Naive B cell (primary cell): ENCODE measurements around the gene CPA4. TPM values are rescaled to one million over a fixed set of nuclear protein-coding genes. Genes with fewer than 3 reads are reported as not detected.
"Not testable (repeated sequence)": the region's sequence is repeated elsewhere in the genome, so short reads cannot be mapped to it uniquely, and the experiment has no call there.

Experiments
- ATAC-seq, 2 donors: fragments of 150-1000 bp; cut with Tn5 transposase; 2 replicates each; pipeline ENCODE4 v1.10.0; 2021; ENCODE audit warnings: low read depth in 2 of 2, mild to moderate bottlenecking in 2 of 2, moderate library complexity in 2 of 2
- DNase-seq: peaks from one replicate; pipeline ENCODE4 v3.0.0; 2022
- H3K27ac Mint-ChIP-seq, 6 donors: one replicate each; pipeline ENCODE4 v1.8.0; 2020 to 2022; ENCODE audit warnings: mild to moderate bottlenecking in 6 of 6, mixed read lengths in 6 of 6, moderate library complexity in 5 of 6, inconsistent platforms in 2 of 6
- H3K27me3 Mint-ChIP-seq, 3 donors: one replicate each; pipeline ENCODE4 v1.8.0; 2021 to 2022; ENCODE audit warnings: mixed read lengths in 3 of 3, mild to moderate bottlenecking in 1 of 3
- H3K36me3 Mint-ChIP-seq, 2 donors: one replicate each; pipeline ENCODE4 v1.8.0; 2020 to 2022; ENCODE audit warnings: mixed read lengths in 2 of 2, inconsistent platforms in 1 of 2, mild to moderate bottlenecking in 1 of 2
- H3K4me1 Mint-ChIP-seq, 3 donors: one replicate each; pipeline ENCODE4 v1.8.0; 2020 to 2022; ENCODE audit warnings: mixed read lengths in 3 of 3, inconsistent platforms in 1 of 3, mild to moderate bottlenecking in 1 of 3, moderate library complexity in 1 of 3
- H3K4me3 Mint-ChIP-seq, 8 donors: one replicate each; pipeline ENCODE4 v1.8.0; 2020 to 2022; ENCODE audit warnings: mild to moderate bottlenecking in 8 of 8, mixed read lengths in 8 of 8, moderate library complexity in 8 of 8, inconsistent platforms in 2 of 8
- H3K9me3 Mint-ChIP-seq, 7 donors: one replicate each; pipeline ENCODE4 v1.8.0; 2020 to 2022; ENCODE audit warnings: mixed read lengths in 7 of 7, mild to moderate bottlenecking in 5 of 7, inconsistent platforms in 2 of 7, moderate library complexity in 1 of 7
- polyA plus RNA-seq, 6 donors: library from polyadenylated mRNA; unstranded; fragments of 300-500 nt; fragmentation: Illumina TruSeq; gene quantifications; one replicate each; pipeline ENCODE4 v1.2.3, GENCODE V29; 2021; ENCODE audit warnings: low read depth in 6 of 6

Gene CPA4, protein sequence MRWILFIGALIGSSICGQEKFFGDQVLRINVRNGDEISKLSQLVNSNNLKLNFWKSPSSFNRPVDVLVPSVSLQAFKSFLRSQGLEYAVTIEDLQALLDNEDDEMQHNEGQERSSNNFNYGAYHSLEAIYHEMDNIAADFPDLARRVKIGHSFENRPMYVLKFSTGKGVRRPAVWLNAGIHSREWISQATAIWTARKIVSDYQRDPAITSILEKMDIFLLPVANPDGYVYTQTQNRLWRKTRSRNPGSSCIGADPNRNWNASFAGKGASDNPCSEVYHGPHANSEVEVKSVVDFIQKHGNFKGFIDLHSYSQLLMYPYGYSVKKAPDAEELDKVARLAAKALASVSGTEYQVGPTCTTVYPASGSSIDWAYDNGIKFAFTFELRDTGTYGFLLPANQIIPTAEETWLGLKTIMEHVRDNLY
- polyA plus RNA-seq, result not detected

DNA sequence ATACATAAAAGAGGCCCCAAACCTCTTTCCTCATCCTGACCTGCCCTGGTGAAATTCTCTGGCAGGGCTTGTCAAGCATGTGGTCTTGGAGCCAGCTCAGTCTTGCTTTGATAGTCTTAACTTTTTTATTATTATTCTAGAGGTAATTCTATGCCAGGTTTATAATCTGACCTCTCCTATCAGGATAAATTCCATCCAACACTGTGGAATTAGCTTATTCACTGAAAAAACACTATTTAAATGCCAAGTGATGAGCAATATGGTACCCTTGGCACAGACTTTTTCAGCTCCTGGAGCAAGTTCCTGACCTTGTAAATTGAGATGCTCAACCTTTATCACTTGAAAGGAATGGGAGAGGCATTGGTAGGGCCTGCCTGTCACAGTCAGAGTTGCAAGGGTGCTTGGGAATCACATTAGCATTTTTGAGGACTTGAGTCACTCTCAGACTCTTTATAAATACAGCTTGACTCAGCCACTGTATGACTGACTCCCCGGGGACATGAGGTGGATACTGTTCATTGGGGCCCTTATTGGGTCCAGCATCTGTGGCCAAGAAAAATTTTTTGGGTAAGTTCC is at the start of gene CPA4:
Gene CPA4, plus strand, starts transcription at position 480 of the 576 bp plus-strand sequence. Its CDS starts 20 bp downstream, at position 500.
- Mint-ChIP-seq H3K27ac (peak within 1 kb of the TSS in 3 of 6 donors; percentile 8 to 33 (median 22)), H3K27me3 (peaks cover 0 to 16% (median 6%) of the 10 kb centered on the region in 3 donors), H3K36me3 (no peaks in the 10 kb centered on the region), H3K9me3 (peaks cover 0 to 2% (median 0%) of the 10 kb centered on the region in 7 donors), H3K4me3 (no peak within 1 kb of the TSS), H3K4me1 (peaks cover 0 to 12% (median 0%) of the 10 kb centered on the region in 3 donors)
- no peak for DNase-seq
- no peak for ATAC-seq

DNA sequence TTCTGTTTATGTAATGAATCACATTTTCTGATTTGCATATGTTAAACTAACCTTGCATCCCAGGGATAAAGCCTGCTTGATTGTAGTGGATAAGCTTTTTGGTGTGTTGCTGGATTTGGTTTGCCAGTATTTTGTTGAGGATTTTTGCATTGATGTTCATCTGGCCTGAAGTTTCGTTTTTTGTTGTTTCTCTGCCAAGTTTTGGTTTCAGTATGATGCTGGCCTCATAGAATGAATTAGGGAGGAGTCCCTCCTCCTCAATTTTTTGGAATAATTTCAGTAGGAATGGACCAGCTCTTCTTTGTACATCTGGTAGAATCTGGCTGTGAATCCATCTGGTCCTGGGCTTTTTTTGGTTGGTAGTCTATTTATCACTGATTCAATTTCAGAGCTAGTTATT is 49.5 kb upstream of the CPA4 start:
- H3K4me1 Mint-ChIP-seq, DNase-seq, ATAC-seq, H3K4me3 Mint-ChIP-seq: not testable (repeated sequence)
- peaks cover 0 to 10% (median 0%) of the 10 kb centered on the region in 3 donors for H3K27me3 Mint-ChIP-seq
- peaks cover 0 to 10% of the 10 kb centered on the region in 2 donors for H3K36me3 Mint-ChIP-seq
- peak overlapping the region in 1 of 6 donors; percentile 20 for H3K27ac Mint-ChIP-seq
- H3K9me3 Mint-ChIP-seq, result peaks cover 2 to 16% (median 12%) of the 10 kb centered on the region in 7 donors

DNA sequence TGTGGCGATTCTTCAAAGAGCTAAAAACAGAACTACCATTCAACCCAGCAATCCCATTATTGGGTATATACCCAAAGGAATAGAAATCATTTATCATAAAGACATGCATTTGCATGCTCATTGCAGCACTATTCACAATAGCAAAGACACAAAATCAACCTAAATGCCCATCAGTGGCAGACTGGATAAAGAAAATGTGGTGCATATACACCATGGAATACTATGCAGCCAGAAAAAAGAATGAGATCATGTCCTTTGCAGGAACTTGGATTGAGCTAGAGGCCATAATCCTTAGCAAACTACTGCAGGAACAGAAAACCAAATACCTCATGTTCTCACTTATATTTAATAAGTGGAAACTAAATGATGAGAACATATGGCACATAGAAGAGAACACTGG is 46.5 kb upstream of the CPA4 start:
- DNase-seq, H3K4me1 Mint-ChIP-seq, H3K27ac Mint-ChIP-seq, H3K4me3 Mint-ChIP-seq, H3K27me3 Mint-ChIP-seq, ATAC-seq: not testable (repeated sequence)
- Mint-ChIP-seq H3K36me3 (peaks cover 0 to 10% of the 10 kb centered on the region in 2 donors), H3K9me3 (peaks cover 2 to 29% (median 14%) of the 10 kb centered on the region in 7 donors)

DNA sequence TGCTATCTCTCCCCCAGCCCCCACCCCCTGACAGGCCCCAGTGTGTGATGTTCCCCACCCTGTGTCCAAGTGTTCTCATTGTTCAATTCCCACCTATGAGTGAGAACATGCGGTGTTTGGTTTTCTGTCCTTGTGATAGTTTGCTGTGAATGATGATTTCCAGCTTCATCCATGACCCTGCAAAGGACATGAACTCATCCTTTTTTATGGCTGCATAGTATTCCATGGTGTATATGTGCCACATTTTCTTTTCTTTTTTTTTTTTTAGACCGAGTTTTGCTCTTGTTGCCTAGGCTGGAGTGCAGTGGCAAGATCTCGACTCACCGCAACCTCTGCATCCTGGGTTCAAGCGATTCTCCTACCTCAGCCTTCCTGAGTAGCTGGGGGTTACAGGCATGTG is 44.1 kb upstream of the CPA4 start:
- H3K27me3 Mint-ChIP-seq, result peaks cover 0 to 26% (median 16%) of the 10 kb centered on the region in 3 donors
- ATAC-seq, result not testable (repeated sequence)

DNA sequence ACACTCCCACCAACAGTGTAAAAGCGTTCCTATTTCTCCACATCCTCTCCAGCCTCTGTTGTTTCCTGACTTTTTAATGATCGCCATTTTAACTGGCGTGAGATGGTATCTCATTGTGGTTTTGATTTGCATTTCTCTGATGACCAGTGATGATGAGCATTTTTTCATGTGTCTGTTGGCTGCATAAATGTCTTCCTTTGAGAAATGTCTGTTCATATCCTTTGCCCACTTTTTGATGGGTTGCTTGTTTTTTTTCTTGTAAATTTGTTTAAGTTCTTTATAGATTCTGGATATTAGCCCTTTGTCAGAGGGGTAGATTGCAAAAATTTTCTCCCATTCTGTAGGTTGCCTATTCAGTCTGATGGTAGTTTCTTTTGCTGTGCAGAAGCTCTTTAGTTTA is 43.3 kb upstream of the CPA4 start:
- not testable (repeated sequence) for DNase-seq, H3K4me1 Mint-ChIP-seq, H3K4me3 Mint-ChIP-seq, ATAC-seq, H3K27ac Mint-ChIP-seq
- Mint-ChIP-seq H3K9me3 (peaks cover 10 to 49% (median 24%) of the 10 kb centered on the region in 7 donors), H3K36me3 (peaks cover 0 to 22% of the 10 kb centered on the region in 2 donors), H3K27me3 (peaks cover 0 to 30% (median 21%) of the 10 kb centered on the region in 3 donors)

More for the DNA sequence above, 44.1 kb upstream of the CPA4 start:
- H3K4me1 Mint-ChIP-seq, H3K4me3 Mint-ChIP-seq, DNase-seq, H3K27ac Mint-ChIP-seq: not testable (repeated sequence)
- H3K36me3 Mint-ChIP-seq, result peaks cover 0 to 17% of the 10 kb centered on the region in 2 donors
- H3K9me3 Mint-ChIP-seq, result peaks cover 10 to 44% (median 24%) of the 10 kb centered on the region in 7 donors

DNA sequence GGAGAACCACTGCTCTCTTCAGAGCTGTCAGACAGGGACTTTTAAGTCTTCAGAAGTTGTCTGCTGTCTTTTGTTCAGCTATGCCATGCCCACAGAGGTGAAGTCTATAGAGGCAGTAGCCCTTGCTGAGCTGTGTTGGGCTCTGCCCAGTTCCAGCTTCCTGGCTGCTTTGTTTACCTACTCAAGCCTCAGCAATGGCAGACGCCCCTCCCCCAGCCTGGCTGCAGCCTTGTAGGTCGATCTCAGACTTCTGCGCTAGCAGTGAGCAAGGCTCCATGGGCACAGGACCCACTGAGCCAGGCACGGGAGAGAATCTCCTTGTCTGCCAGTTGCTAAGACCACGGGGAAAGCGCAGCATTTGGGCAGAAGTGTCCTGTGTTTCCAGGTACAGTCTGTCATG is 38.4 kb upstream of the CPA4 start:
- H3K9me3 Mint-ChIP-seq, result peaks cover 6 to 74% (median 38%) of the 10 kb centered on the region in 7 donors
- ATAC-seq (no peak), DNase-seq (no peak)
- no peak overlapping the region for H3K27ac Mint-ChIP-seq
- H3K4me3 Mint-ChIP-seq, result no peak overlapping the region
- H3K27me3 Mint-ChIP-seq, result peaks cover 0 to 25% (median 21%) of the 10 kb centered on the region in 3 donors
- H3K36me3 Mint-ChIP-seq, result peaks cover 0 to 11% of the 10 kb centered on the region in 2 donors
- H3K4me1 Mint-ChIP-seq, result no peaks in the 10 kb centered on the region

DNA sequence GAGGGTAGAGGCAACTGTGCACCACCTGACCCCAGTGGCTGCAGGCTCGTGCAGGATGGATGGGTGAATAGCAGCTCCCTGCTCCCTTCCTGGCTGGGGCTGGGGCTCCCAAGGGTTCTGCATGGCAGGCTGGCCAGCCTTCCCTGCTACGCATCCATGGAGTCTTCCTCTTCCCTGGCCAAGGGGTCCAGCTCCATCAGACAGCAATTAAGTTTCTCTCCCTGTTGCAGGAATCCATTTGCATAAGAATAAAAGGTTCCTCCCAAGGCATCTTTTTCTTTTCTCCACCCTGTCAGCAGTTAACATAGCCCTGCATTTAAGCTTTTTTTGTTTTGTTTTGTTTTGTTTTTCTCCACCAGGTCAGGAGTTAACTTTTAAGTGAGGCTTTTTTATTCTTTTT is 36.3 kb upstream of the CPA4 start:
- H3K4me1 Mint-ChIP-seq, result no peaks in the 10 kb centered on the region
- peaks cover 0 to 23% (median 21%) of the 10 kb centered on the region in 3 donors for H3K27me3 Mint-ChIP-seq
- DNase-seq (no peak), ATAC-seq (no peak)
- H3K27ac Mint-ChIP-seq, result no peak overlapping the region
- peaks cover 6 to 81% (median 42%) of the 10 kb centered on the region in 7 donors for H3K9me3 Mint-ChIP-seq
- H3K4me3 Mint-ChIP-seq, result no peak overlapping the region
- H3K36me3 Mint-ChIP-seq, result peaks cover 0 to 11% of the 10 kb centered on the region in 2 donors

DNA sequence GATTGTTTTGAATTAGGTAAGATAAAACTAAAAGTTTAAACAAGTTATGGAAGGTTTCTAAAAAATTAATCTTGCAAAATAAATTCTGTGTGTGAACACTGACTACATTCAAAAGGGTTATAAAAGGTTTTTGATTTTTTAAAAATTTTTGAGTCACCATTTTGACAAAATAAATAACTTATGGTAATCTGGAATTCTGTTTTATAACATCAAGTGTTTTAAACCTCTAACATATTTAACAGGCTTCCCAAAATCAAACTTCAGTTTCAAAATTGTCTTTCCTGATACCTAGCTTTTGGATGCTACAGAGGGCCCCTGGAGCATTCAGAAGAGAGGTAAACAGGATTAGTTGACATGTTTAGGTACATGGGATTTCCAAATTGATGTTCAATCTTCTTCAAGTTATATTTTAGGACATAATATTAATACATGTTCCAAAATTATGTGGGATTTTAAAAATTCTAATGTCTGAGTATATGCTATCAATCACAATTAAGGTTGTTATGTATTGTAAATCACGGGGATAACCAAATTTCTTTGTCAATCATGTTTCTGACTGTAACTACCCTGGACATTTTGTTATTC is 34.4 kb upstream of the CPA4 start:
- Mint-ChIP-seq H3K9me3 (peaks cover 2 to 86% (median 47%) of the 10 kb centered on the region in 7 donors), H3K4me3 (no peak overlapping the region), H3K27me3 (peaks cover 0 to 8% (median 7%) of the 10 kb centered on the region in 3 donors), H3K36me3 (peaks cover 0 to 15% of the 10 kb centered on the region in 2 donors), H3K27ac (no peak overlapping the region), H3K4me1 (no peaks in the 10 kb centered on the region)
- no peak for DNase-seq
- ATAC-seq, result no peak

DNA sequence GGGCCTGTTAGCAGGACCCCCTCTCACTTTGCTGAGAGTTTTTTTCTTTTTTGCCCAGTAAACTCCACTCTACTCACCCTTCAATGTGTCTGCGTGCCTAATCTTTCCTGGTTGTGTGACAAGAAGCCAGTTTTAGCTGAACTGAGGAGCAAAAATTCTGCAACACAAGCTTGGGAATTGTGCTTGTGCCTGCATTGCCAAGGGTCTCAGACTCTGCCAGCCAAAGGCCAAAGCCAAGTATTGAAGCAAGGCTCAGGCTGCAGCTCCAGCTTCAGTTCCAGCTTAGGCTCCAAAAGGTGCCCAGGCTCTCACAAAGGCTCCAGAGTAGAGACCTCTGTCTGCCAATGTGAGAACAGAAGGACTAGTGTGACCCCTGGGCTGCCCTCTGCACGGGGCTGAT is 30.5 kb upstream of the CPA4 start:
- Mint-ChIP-seq H3K9me3 (peaks cover 0 to 67% (median 36%) of the 10 kb centered on the region in 7 donors), H3K4me3 (no peak overlapping the region), H3K27ac (no peak overlapping the region)

DNA sequence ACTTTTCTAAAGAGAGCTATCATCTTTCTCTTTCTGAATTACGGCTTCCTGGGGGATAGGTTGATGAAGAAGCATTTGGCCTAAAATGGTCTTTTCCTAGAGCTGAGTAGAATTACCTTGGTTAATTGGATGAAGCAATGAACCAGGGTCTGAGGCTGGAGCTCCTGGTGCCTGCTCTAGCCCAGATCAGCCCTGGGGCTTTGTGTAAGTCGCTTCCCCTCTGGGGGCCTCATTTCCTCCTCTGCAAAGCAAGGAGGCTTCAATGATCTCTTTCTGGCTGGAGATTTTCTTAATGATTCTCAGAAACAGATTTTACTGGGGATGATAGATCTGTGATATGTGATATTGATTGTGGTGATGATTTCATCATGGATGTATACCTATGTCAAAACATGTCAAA is 29.8 kb upstream of the CPA4 start:
- Mint-ChIP-seq H3K27ac (no peak overlapping the region), H3K36me3 (peaks cover 0 to 7% of the 10 kb centered on the region in 2 donors), H3K4me3 (no peak overlapping the region), H3K9me3 (peaks cover 0 to 64% (median 35%) of the 10 kb centered on the region in 7 donors), H3K4me1 (no peaks in the 10 kb centered on the region), H3K27me3 (peaks cover 5 to 10% (median 10%) of the 10 kb centered on the region in 3 donors)
- no peak for ATAC-seq
- DNase-seq, result no peak

More for the DNA sequence above, 30.5 kb upstream of the CPA4 start:
- no peaks in the 10 kb centered on the region for H3K4me1 Mint-ChIP-seq
- peaks cover 0 to 7% of the 10 kb centered on the region in 2 donors for H3K36me3 Mint-ChIP-seq
- peaks cover 5 to 10% (median 10%) of the 10 kb centered on the region in 3 donors for H3K27me3 Mint-ChIP-seq
- no peak for DNase-seq
- ATAC-seq, result no peak

DNA sequence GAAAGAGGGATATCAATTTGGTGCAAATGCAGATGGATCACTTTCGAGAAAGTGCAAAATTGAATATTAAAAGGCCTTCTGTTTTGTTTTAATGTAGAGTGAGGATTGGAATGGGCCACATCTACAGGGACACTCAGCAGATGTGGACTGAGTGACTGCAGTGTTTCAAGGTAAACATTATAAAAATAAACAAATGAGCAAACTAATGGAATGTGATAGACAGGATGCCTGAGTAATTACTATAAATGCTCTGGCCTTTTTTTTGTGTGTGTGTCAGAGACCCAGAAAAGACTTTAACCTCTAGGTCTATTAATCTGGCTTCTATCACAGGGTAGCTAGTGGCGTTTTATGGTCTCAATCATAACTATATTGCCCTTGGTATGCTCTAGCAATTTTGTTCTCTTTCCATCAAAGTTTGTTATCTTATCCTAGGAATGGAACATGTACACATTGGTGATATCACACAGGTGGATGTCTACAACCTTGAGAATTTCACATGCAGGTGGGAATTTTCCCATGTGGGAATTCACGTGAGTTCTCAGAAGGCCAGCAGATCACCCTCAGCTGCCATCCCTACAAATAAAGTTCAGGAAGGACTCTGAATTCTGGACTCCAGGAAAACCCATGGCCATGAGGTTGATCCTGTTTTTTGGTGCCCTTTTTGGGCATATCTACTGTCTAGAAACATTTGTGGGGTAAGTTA is 26.6 kb upstream of the CPA4 start, which contains the start of gene CPA2:
Gene CPA2, plus strand, starts transcription at position 606 of the 703 bp plus-strand sequence. Its CDS starts 19 bp downstream, at position 625.
- Mint-ChIP-seq H3K27me3 (peaks cover 5 to 21% (median 10%) of the 10 kb centered on the region in 3 donors), H3K27ac (no peak within 1 kb of the TSS), H3K9me3 (peaks cover 0 to 31% (median 5%) of the 10 kb centered on the region in 7 donors), H3K4me1 (no peaks in the 10 kb centered on the region), H3K4me3 (no peak within 1 kb of the TSS), H3K36me3 (peaks cover 0 to 7% of the 10 kb centered on the region in 2 donors)
- no peak for DNase-seq
- no peak for ATAC-seq

DNA sequence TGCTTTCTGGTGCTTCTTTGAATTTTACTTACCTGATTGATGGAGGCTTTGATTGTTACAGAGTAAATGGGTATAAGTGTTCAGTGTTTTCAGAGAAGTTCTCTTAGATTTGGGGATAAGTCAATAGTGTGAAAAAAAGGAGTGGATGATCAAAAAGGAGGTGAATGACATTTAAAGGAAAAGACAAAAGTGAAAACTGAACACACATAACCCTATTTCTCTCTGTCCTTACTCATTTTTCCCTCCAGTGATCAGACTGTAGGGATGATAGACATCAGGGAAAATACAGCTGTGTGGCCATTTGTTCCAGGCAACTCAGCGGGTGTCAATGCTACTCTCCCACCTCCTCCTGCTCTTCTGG is 26.0 kb upstream of the CPA4 start:
- Mint-ChIP-seq H3K4me1 (no peaks in the 10 kb centered on the region), H3K27ac (no peak overlapping the region), H3K36me3 (peaks cover 0 to 7% of the 10 kb centered on the region in 2 donors), H3K9me3 (peaks cover 0 to 26% (median under 1%) of the 10 kb centered on the region in 7 donors), H3K27me3 (peaks cover 5 to 21% (median 10%) of the 10 kb centered on the region in 3 donors), H3K4me3 (no peak overlapping the region)
- ATAC-seq (no peak), DNase-seq (no peak)
